Spleen (tissue), 7 donors: ENCODE data around the gene HIC2.
"Not testable (repeated sequence)": the region's sequence is repeated elsewhere in the genome, so short reads cannot be mapped to it uniquely, and the experiment has no call there.

Experiments
- POLR2A ChIP-seq, 3 donors: fragments of 450-650 bp; IDR thresholded peaks; one replicate each; pipeline ENCODE4 v1.5.1; 2017; ENCODE audit warnings: antibody characterized with exemption in 3 of 3, mild to moderate bottlenecking in 1 of 3
- TF ChIP-seq, protein P1 (sequence below), 11 experiments: fragments of 200-600 bp in 7 of 11; fragments of 450-650 bp in 4 of 11; sonication (generic) in 4 of 11; IDR thresholded peaks in 8 of 11; conservative IDR thresholded peaks in 3 of 11; 1 replicate in 7 of 11; 2 replicates in 4 of 11; pipeline versions ENCODE4 v1.4.0 to v1.8.0; 2016 to 2021; ENCODE audit warnings: antibody characterized with exemption in 11 of 11, inconsistent platforms in 4 of 11, mild to moderate bottlenecking in 1 of 11
- donor health status: DM: no; HTN: no; CAD: no; lungs with moderate emphysema.
- donor health status: DM: no; HTN: no; CAD: no.
- donor health status: DM: no; HTN: no; CAD: no.

DNA sequence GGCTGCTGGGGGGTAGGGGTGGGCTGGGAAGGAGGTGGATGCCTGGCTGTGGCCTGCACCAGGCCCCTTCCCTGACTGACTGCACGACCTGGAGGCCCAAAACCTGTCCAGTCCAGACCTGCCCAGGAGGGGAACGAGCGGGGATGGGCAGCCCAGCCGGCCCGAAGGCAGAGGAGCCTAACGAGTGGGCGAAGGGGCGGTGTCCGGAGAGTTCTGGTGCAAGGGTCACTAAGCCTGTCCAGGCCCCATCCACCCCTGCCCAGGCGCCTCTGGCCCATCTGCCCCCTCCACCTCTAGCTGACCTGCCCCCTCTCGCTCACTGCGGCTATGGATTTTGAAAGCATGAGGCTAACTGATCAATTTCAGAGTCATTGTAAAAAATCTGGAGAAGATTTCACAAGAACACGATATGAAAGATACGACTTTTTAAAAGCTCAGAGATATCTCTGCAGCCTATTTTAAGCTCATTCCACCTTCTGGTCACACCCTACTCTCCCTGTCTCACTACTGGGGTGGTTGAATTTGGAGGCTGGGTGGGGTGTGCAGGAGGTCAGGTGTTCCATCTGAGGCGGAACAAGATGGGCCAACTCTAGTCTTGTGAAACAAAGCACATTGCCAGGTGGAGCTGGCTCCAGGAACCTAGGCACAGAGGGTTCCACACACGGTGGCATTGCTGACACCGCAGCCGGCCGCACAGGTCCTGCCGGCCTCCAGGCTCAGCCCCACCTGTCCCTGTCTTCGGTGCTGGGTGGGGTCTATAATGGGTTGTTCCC is 15.8 kb upstream of the HIC2 start:
- TF ChIP-seq, protein P1, sequence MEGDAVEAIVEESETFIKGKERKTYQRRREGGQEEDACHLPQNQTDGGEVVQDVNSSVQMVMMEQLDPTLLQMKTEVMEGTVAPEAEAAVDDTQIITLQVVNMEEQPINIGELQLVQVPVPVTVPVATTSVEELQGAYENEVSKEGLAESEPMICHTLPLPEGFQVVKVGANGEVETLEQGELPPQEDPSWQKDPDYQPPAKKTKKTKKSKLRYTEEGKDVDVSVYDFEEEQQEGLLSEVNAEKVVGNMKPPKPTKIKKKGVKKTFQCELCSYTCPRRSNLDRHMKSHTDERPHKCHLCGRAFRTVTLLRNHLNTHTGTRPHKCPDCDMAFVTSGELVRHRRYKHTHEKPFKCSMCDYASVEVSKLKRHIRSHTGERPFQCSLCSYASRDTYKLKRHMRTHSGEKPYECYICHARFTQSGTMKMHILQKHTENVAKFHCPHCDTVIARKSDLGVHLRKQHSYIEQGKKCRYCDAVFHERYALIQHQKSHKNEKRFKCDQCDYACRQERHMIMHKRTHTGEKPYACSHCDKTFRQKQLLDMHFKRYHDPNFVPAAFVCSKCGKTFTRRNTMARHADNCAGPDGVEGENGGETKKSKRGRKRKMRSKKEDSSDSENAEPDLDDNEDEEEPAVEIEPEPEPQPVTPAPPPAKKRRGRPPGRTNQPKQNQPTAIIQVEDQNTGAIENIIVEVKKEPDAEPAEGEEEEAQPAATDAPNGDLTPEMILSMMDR (IDR thresholded peaks at IDR 0.05 in 8 of 11, conservative IDR thresholded peaks at IDR 0.05 in 3 of 11): not testable (repeated sequence)
- TF ChIP-seq POLR2A (IDR thresholded peaks at IDR 0.05): not testable (repeated sequence)
